Spleen (tissue), 11 donors: Measurements from ENCODE around the gene TMX3. TPM values are rescaled to one million over a fixed set of nuclear protein-coding genes. Genes with fewer than 3 reads are reported as not detected.

Experiments used
- DNase-seq: peaks from one replicate; pipeline ENCODE4 v3.0.0-alpha.2; 2020
- H3K27ac ChIP-seq, 8 donors: fragments of 200-600 bp; sonication (generic) in 7 of 8; 1 replicate in 4 of 8; 2 replicates in 4 of 8; pipeline versions ENCODE4 v1.5.0 to v1.8.0; 2016 to 2021; ENCODE audit warnings: inconsistent platforms in 4 of 8, mild to moderate bottlenecking in 4 of 8, moderate library complexity in 1 of 8
- H3K27me3 ChIP-seq, 7 donors: fragments of 200-600 bp; sonication (generic) in 6 of 7; replicated peaks in 1 of 7; 1 replicate in 4 of 7; 2 replicates in 3 of 7; pipeline versions ENCODE4 v1.5.0 to v1.8.0; 2016 to 2021; ENCODE audit warnings: inconsistent platforms in 3 of 7, mild to moderate bottlenecking in 1 of 7
- H3K36me3 ChIP-seq, 6 donors: fragments of 200-600 bp; sonication (generic) in 5 of 6; 1 replicate in 4 of 6; 2 replicates in 2 of 6; pipeline versions ENCODE4 v1.5.0 to v1.8.0; 2016 to 2021; ENCODE audit warnings: inconsistent platforms in 2 of 6
- H3K4me1 ChIP-seq, 6 donors: fragments of 200-600 bp; sonication (generic) in 5 of 6; 1 replicate in 3 of 6; 2 replicates in 3 of 6; pipeline versions ENCODE4 v1.5.0 to v1.8.0; 2016 to 2021; ENCODE audit warnings: inconsistent platforms in 3 of 6
- H3K4me3 ChIP-seq, 8 donors: fragments of 200-600 bp; sonication (generic) in 7 of 8; 1 replicate in 4 of 8; 2 replicates in 4 of 8; pipeline versions ENCODE4 v1.5.0 to v1.8.0; 2016 to 2021; ENCODE audit warnings: inconsistent platforms in 4 of 8, mild to moderate bottlenecking in 4 of 8, moderate library complexity in 2 of 8
- H3K9me3 ChIP-seq, 8 donors: fragments of 200-600 bp; sonication (generic) in 7 of 8; 1 replicate in 4 of 8; 2 replicates in 4 of 8; pipeline versions ENCODE4 v1.5.0 to v1.8.0; 2016 to 2021; ENCODE audit warnings: inconsistent platforms in 4 of 8
- CTCF ChIP-seq, 11 experiments: fragments of 200-600 bp in 7 of 11; fragments of 450-650 bp in 4 of 11; sonication (generic) in 4 of 11; IDR thresholded peaks in 8 of 11; conservative IDR thresholded peaks in 3 of 11; 1 replicate in 7 of 11; 2 replicates in 4 of 11; pipeline versions ENCODE4 v1.4.0 to v1.8.0; 2016 to 2021; ENCODE audit warnings: antibody characterized with exemption in 11 of 11, inconsistent platforms in 4 of 11, mild to moderate bottlenecking in 1 of 11
- POLR2A ChIP-seq, 3 donors: fragments of 450-650 bp; IDR thresholded peaks; one replicate each; pipeline ENCODE4 v1.5.1; 2017; ENCODE audit warnings: antibody characterized with exemption in 3 of 3, mild to moderate bottlenecking in 1 of 3
- POLR2AphosphoS5 ChIP-seq, 3 donors: sonication (generic); formaldehyde crosslinking; IDR thresholded peaks; one replicate each; pipeline ENCODE4 v1.5.1; 2017; ENCODE audit warnings: antibody characterized with exemption in 3 of 3
- WGBS, 5 donors: extraction: QIAGEN DNeasy Blood & Tissue Kit in 3 of 5; methylation state at CpG; one replicate each; pipeline versions ENCODE4 v1.1.5 to v1.1.7; 2013 to 2018; 5-methylcytosine and 5-hydroxymethylcytosine counted together
- intact Hi-C: fragments of 100-400 bp; cut with DNase I; formaldehyde crosslinking; loops from one replicate; pipeline ENCODE4 v1.15.0; 2023; ENCODE audit warnings: low total_unique reads
- polyA plus RNA-seq, 3 donors: library from polyadenylated mRNA; stranded (reverse); fragments of 200-250 nt; gene quantifications; one replicate each; pipeline ENCODE4 v1.2.1, GENCODE V29; 2013
- total RNA-seq, 7 donors: library from RNA; depleted of rRNA in 3 of 7; stranded (reverse); fragments of >200 nt in 3 of 7; fragmentation: NEBNext Ultra II Directional in 4 of 7; extraction: Animal tissue kit (Norgen Biotek cat#: 25700) in 4 of 7; gene quantifications; one replicate each; pipeline versions ENCODE4 v1.1.0 to v1.2.1, GENCODE V29; 2016 to 2021
- donor health status: healthy with polysubstance abuse.
- donor health status: DM: no; HTN: no; CAD: no; lungs with moderate emphysema.
- donor health status: DM: no; HTN: no; CAD: no.
- donor health status: Bipolar disorder and iron deficiency.
- donor health status: healthy.
- donor health status: DM: no; HTN: no; CAD: no.
- donor health status: DM: yes; HTN: yes; CAD: no.

The TMX3 gene
- total and polyA plus RNA-seq, 10 donors, result 22.7 to 75.5 (median 65.1) TPM

- no peak overlapping the region for H3K4me3 ChIP-seq
- no peaks in the 10 kb centered on the region for H3K36me3 ChIP-seq
- no peaks in the 10 kb centered on the region for H3K4me1 ChIP-seq
- DNase-seq, result no peak
- no peaks in the 10 kb centered on the region for H3K9me3 ChIP-seq
- TF ChIP-seq POLR2AphosphoS5 (IDR thresholded peaks at IDR 0.05) (no peak), POLR2A (IDR thresholded peaks at IDR 0.05) (no peak), CTCF (IDR thresholded peaks at IDR 0.05 in 8 of 11, conservative IDR thresholded peaks at IDR 0.05 in 3 of 11) (no peak)
- intact Hi-C loops, result no loop called here
- no peak overlapping the region for H3K27ac ChIP-seq
- no peaks in the 10 kb centered on the region for H3K27me3 ChIP-seq
Observed at GRCh38 chr18:68648191-68648590, 66.7 kb downstream of the TMX3 start.

- Histone ChIP-seq H3K27ac (no peak overlapping the region), H3K4me3 (no peak overlapping the region), H3K36me3 (no peaks in the 10 kb centered on the region), H3K27me3 (peaks cover 0 to 7% (median 0%) of the 10 kb centered on the region in 7 donors), H3K4me1 (no peaks in the 10 kb centered on the region), H3K9me3 (peaks cover 0 to 17% (median 8%) of the 10 kb centered on the region in 8 donors)
- no peak for DNase-seq
- 34 to 49% (median 40%) methylated on average over 3 of the region's 3 CpGs for WGBS, 5 donors
- intact Hi-C loops, result no loop called here
- TF ChIP-seq CTCF (IDR thresholded peaks at IDR 0.05 in 8 of 11, conservative IDR thresholded peaks at IDR 0.05 in 3 of 11) (no peak), POLR2AphosphoS5 (IDR thresholded peaks at IDR 0.05) (no peak), POLR2A (IDR thresholded peaks at IDR 0.05) (no peak)
Observed at GRCh38 chr18:68642003-68642402, 72.9 kb downstream of the TMX3 start.

GRCh38 chr18:68640861-68641260, 74.0 kb downstream of the TMX3 start:
- Histone ChIP-seq H3K9me3 (peaks cover 0 to 21% (median 8%) of the 10 kb centered on the region in 8 donors), H3K4me3 (no peak overlapping the region), H3K27me3 (peaks cover 0 to 7% (median 0%) of the 10 kb centered on the region in 7 donors), H3K36me3 (no peaks in the 10 kb centered on the region), H3K4me1 (no peaks in the 10 kb centered on the region), H3K27ac (no peak overlapping the region)
- TF ChIP-seq POLR2A (IDR thresholded peaks at IDR 0.05) (no peak), POLR2AphosphoS5 (IDR thresholded peaks at IDR 0.05) (no peak), CTCF (IDR thresholded peaks at IDR 0.05 in 8 of 11, conservative IDR thresholded peaks at IDR 0.05 in 3 of 11) (no peak)
- intact Hi-C loops, result no loop called here
- no peak for DNase-seq

- Histone ChIP-seq H3K27ac (no peak overlapping the region), H3K27me3 (peaks cover 0 to 7% (median 0%) of the 10 kb centered on the region in 7 donors), H3K36me3 (no peaks in the 10 kb centered on the region), H3K4me3 (no peak overlapping the region), H3K9me3 (peaks cover 0 to 21% (median 8%) of the 10 kb centered on the region in 8 donors), H3K4me1 (no peaks in the 10 kb centered on the region)
- no peak for DNase-seq
- no peak for TF ChIP-seq POLR2A (IDR thresholded peaks at IDR 0.05)
- no peak for TF ChIP-seq CTCF (IDR thresholded peaks at IDR 0.05 in 8 of 11, conservative IDR thresholded peaks at IDR 0.05 in 3 of 11)
- TF ChIP-seq POLR2AphosphoS5 (IDR thresholded peaks at IDR 0.05), result no peak
- WGBS, 5 donors, result 87 to 96% (median 93%) methylated on average over 6 of the region's 6 CpGs
- intact Hi-C loops, result no loop called here
Observed at GRCh38 chr18:68638613-68639012, 76.3 kb downstream of the TMX3 start.
